NCI-H2107 treated with DMSO at 0.1 percent for 48 hours (cell line): ENCODE measurements around the gene LRRC8B.
"Not testable (repeated sequence)": the region's sequence is repeated elsewhere in the genome, so short reads cannot be mapped to it uniquely, and the experiment has no call there.

Source experiments
- DNase-seq: peaks from one replicate; lab custom pipeline; 2025; ENCODE audit not compliant: unreplicated experiment; lab: John Stamatoyannopoulos, UW

Gene LRRC8B

GRCh38 chr1:89578946-89579684, 54.5 kb downstream of the LRRC8B start:
- no peak for DNase-seq

GRCh38 chr1:89580036-89580435, 55.4 kb downstream of the LRRC8B start:
- DNase-seq, result no peak

- no peak for DNase-seq
These were observed 57.2 kb downstream of the LRRC8B start for GRCh38 chr1:89581859-89582258.

GRCh38 chr1:89582571-89582970, 57.9 kb downstream of the LRRC8B start:
- DNase-seq, result no peak

- no peak for DNase-seq
These were observed 59.6 kb downstream of the LRRC8B start for GRCh38 chr1:89584211-89584610.

- DNase-seq, result no peak
These were observed 60.2 kb downstream of the LRRC8B start for GRCh38 chr1:89584781-89585180.

- peak; percentile 85 for DNase-seq
These were observed 63.1 kb downstream of the LRRC8B start for GRCh38 chr1:89587729-89588161.

- DNase-seq, result no peak
These were observed 63.9 kb downstream of the LRRC8B start for GRCh38 chr1:89588480-89588879.

GRCh38 chr1:89589515-89589914, 64.9 kb downstream of the LRRC8B start:
- DNase-seq, result no peak

- no peak for DNase-seq
These were observed 65.9 kb downstream of the LRRC8B start for GRCh38 chr1:89590341-89591080.

- DNase-seq, result not testable (repeated sequence)
These were observed 68.3 kb downstream of the LRRC8B start for GRCh38 chr1:89592861-89593302.

- no peak for DNase-seq
These were observed 69.6 kb downstream of the LRRC8B start for GRCh38 chr1:89594096-89594740.

GRCh38 chr1:89596698-89597097, 72.1 kb downstream of the LRRC8B start:
- peak; percentile 25 for DNase-seq

- DNase-seq, result peak; percentile 77
These were observed 74.1 kb downstream of the LRRC8B start for GRCh38 chr1:89598450-89599331.

- no peak for DNase-seq
These were observed 74.7 kb downstream of the LRRC8B start for GRCh38 chr1:89599332-89599630.

- peak; percentile 54 for DNase-seq
These were observed 76.0 kb downstream of the LRRC8B start for GRCh38 chr1:89600451-89601224.

- DNase-seq, result no peak
These were observed 78.3 kb downstream of the LRRC8B start for GRCh38 chr1:89602871-89603404.

GRCh38 chr1:89603651-89604413, 79.2 kb downstream of the LRRC8B start:
- DNase-seq, result no peak

GRCh38 chr1:89604414-89604735, 79.7 kb downstream of the LRRC8B start:
- no peak for DNase-seq
